ENCODE data around the gene MOK.

Gene MOK

DNA sequence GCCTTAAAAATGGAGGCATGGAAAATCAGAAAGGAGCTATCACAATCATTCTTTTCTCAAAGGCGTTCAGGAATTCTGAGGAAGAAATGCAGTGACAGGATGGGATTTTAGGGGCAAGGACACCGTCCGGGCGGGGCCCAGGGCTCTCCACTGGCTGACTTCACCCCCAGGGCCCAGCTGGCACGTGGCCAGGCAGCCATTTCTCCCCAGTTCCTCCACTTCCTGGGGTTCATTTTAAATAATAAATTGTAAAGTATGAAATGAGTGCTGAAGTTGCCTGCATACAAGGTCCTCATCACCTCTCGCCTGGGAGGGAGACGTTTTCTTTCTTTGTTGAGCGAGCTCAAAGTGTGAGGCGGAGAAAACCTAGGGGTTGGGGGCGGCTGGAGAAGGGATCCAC lies 91.5 kb downstream of the MOK start:
- DNase-seq (ENCODE audit: low read depth) = no peak
- H3K4me3 ChIP-seq (ENCODE audit: low read depth, low read length) = no peak overlapping the region
- TF ChIP-seq, protein P1, sequence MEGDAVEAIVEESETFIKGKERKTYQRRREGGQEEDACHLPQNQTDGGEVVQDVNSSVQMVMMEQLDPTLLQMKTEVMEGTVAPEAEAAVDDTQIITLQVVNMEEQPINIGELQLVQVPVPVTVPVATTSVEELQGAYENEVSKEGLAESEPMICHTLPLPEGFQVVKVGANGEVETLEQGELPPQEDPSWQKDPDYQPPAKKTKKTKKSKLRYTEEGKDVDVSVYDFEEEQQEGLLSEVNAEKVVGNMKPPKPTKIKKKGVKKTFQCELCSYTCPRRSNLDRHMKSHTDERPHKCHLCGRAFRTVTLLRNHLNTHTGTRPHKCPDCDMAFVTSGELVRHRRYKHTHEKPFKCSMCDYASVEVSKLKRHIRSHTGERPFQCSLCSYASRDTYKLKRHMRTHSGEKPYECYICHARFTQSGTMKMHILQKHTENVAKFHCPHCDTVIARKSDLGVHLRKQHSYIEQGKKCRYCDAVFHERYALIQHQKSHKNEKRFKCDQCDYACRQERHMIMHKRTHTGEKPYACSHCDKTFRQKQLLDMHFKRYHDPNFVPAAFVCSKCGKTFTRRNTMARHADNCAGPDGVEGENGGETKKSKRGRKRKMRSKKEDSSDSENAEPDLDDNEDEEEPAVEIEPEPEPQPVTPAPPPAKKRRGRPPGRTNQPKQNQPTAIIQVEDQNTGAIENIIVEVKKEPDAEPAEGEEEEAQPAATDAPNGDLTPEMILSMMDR (IDR thresholded peaks at IDR 0.05; ENCODE audit: control insufficient read depth, extremely low read depth, insufficient read depth) = no peak

GRCh38 chr14:102212845-102213244 lies 92.1 kb downstream of the MOK start:
- no peak overlapping the region for H3K4me3 ChIP-seq (ENCODE audit: low read depth, low read length)
- no peak for DNase-seq (ENCODE audit: low read depth)
- TF ChIP-seq, protein P1 (IDR thresholded peaks at IDR 0.05; ENCODE audit: control insufficient read depth, extremely low read depth, insufficient read depth) = no peak

DNA sequence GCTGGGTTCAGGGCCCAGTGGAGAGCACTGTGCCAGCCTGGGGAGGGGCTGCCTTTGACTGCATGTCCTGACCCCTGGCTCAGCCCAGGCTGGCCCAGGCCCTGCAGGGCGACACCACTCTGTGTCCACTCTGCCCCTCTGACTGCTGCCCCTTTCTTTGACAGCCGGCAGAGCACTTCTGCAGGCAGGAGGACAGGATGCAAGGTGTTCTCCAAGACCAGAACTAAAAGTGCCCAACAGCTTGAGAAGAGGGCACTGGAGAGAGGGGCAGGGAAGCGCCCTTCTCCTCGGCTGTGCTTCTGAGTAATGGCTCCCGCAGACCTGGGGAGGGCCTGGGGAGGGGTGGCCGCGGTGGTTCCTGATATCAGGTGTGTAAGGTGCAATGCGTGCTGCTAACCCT lies 92.6 kb downstream of the MOK start:
- TF ChIP-seq, protein P1 (IDR thresholded peaks at IDR 0.05; ENCODE audit: control insufficient read depth, extremely low read depth, insufficient read depth) = no peak
- no peak overlapping the region for H3K4me3 ChIP-seq (ENCODE audit: low read depth, low read length)
- DNase-seq (ENCODE audit: low read depth) = no peak

- TF ChIP-seq, protein P1 (IDR thresholded peaks at IDR 0.05; ENCODE audit: control insufficient read depth, extremely low read depth, insufficient read depth) = no peak
- no peak for DNase-seq (ENCODE audit: low read depth)
These were observed 93.7 kb downstream of the MOK start for GRCh38 chr14:102211240-102211639.

DNA sequence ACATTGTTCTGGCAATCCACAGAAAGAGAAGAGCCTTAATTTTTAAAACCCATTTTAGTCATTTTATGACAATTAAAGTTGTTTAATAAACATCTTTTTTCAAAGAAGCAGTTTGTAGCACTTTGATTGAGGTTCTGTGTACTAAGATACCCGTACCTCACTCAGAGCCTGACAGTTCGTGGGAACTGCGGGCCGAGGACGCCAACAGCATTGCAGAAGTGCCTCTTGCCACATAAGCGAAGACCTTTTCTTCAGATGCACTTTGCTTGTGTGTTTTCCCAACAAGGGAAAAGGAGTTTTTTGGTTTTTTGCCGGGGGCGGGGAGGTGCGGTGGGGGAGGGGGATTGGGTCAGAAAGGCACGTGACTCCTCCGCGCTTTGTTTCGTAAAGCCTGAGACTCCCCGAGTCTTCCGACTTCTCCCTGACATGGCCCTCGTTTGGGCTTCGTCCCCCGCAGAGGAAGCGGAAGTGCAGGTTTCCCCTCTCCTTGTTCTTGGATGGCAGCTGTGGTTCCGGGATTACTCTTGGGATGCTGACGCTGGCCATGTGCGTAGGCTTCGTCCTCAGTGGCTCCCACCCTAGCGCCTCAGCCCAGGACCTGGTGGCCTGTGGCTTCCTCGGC lies 94.4 kb downstream of the MOK start:
- no peak overlapping the region for H3K4me3 ChIP-seq (ENCODE audit: low read depth, low read length)
- TF ChIP-seq, protein P1 (IDR thresholded peaks at IDR 0.05; ENCODE audit: control insufficient read depth, extremely low read depth, insufficient read depth) = no peak
- DNase-seq (ENCODE audit: low read depth) = no peak

More at GRCh38 chr14:102211240-102211639, 93.7 kb downstream of the MOK start:
- H3K4me3 ChIP-seq (ENCODE audit: low read depth, low read length) = no peak overlapping the region

DNA sequence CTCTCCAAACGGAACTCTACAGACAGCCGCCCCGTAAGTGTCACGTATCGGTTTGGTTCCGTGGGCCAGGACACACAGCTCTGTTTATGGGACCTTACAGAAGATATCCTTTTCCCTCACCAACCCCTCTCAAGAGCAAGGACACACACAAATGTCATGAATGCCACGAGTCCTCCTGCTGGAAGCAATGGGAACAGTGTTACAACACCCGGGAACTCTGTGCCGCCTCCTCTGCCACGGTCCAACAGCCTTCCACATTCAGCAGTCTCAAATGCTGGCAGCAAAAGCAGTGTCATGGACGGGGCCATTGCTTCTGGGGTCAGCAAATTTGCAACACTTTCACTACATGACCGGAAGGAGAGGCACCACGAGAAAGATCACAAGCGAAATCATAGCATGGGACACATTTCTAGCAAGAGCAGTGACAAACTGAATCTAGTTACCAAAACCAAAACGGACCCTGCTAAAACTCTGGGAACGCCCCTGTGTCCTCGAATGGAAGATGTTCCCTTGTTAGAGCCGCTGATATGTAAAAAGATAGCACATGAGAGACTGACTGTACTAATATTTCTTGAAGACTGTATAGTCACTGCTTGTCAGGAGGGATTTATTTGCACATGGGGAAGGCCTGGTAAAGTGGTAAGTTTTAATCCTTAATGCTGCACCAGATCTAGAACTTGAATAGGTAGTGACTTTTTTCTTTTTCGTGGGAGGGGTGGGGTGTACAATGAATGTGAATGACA lies 95.6 kb downstream of the MOK start:
- TF ChIP-seq, protein P1 (IDR thresholded peaks at IDR 0.05; ENCODE audit: control insufficient read depth, extremely low read depth, insufficient read depth) = no peak
- no peak for DNase-seq (ENCODE audit: low read depth)
- H3K4me3 ChIP-seq (ENCODE audit: low read depth, low read length) = no peak overlapping the region
